Ishikawa (cell line): Measurements from ENCODE around the gene MOB3C.

Experiments
- CEBPB ChIP-seq: IDR thresholded peaks from 2 replicates; pipeline ENCODE4 v1.6.1; 2012
- CREB1 ChIP-seq: IDR thresholded peaks from 2 replicates; pipeline ENCODE4 v1.6.1; 2012; ENCODE audit warnings: low read depth
- EP300 ChIP-seq: IDR thresholded peaks from 2 replicates; pipeline ENCODE4 v1.6.1; 2012; ENCODE audit warnings: borderline replicate concordance
- FOXM1 ChIP-seq: IDR thresholded peaks from 2 replicates; pipeline ENCODE4 v1.6.1; 2012; ENCODE audit warnings: low read depth, borderline replicate concordance
- RAD21 ChIP-seq: IDR thresholded peaks from 2 replicates; pipeline ENCODE4 v1.6.1; 2012; ENCODE audit warnings: low read depth
- REST ChIP-seq: IDR thresholded peaks from 2 replicates; pipeline ENCODE4 v1.6.1; 2012; ENCODE audit warnings: low read depth, mild to moderate bottlenecking
- TAF1 ChIP-seq: IDR thresholded peaks from 2 replicates; pipeline ENCODE4 v1.6.1; 2012; ENCODE audit warnings: low read depth, mild to moderate bottlenecking
- TEAD4 ChIP-seq: IDR thresholded peaks from 2 replicates; pipeline ENCODE4 v1.6.1; 2012
- TF ChIP-seq, protein P1 (sequence below): IDR thresholded peaks from 2 replicates; pipeline ENCODE4 v1.6.1; 2012
- TF ChIP-seq, protein P2 (sequence below): IDR thresholded peaks from 2 replicates; pipeline ENCODE4 v1.6.1; 2012

- TF ChIP-seq, protein P1, sequence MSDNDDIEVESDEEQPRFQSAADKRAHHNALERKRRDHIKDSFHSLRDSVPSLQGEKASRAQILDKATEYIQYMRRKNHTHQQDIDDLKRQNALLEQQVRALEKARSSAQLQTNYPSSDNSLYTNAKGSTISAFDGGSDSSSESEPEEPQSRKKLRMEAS, result no peak
- TF ChIP-seq EP300 (no peak), REST (no peak), RAD21 (no peak), TAF1 (no peak), TEAD4 (no peak), FOXM1 (no peak), CEBPB (no peak), CREB1 (no peak)
- TF ChIP-seq, protein P2, sequence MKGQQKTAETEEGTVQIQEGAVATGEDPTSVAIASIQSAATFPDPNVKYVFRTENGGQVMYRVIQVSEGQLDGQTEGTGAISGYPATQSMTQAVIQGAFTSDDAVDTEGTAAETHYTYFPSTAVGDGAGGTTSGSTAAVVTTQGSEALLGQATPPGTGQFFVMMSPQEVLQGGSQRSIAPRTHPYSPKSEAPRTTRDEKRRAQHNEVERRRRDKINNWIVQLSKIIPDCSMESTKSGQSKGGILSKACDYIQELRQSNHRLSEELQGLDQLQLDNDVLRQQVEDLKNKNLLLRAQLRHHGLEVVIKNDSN, result no peak
These were observed 22.3 kb upstream of the MOB3C start for GRCh38 chr1:46638921-46639320.
